ENCODE measurements around the gene TPSB2.

Gene TPSB2

GRCh38 chr16:1181404-1182315 lies 48.3 kb downstream of the TPSB2 start:
- peak; percentile 56 for DNase-seq

DNA sequence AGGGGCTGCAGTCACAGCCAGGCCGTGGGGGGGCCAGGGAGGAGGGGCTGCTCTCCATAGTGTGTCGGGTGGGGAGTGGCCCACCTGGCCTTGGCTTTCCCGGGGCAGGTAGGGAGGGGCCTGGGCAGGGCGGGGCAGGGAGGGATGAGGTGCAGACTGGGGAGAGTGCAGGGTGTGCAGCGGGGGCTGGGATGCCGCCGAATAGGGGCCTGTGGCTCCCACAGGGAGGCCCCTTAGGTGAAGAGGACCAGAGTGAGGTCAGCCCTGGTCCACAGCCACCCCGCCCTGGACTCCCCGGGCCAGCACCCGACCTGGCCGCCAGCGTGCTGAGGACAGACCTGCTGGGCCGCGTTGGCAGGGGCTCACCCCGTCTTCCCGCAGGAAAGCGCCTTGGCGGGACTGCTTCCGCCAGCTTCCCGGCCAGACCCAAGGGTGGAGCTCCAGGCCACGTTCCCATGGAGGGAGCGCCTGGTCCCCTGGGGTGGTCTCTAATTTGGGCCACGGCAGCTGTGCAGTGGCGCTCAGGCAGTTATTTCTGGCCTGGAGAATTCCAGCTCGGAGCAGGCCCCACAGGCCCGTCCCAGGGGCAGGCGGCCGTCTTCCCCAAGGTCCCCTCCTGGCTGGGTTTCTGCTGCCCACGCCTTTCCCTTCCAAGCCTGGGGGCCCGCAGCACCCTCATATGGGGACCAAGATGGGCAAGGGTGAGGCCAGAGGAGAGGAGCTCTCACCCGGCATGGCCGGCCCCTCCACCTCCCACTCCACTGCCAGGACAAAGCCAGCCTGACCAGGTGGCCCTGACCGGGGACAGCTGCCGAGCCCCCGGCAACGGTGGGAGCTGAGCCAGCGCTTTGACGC lies 49.2 kb downstream of the TPSB2 start:
- DNase-seq, result peak; percentile 45

Data from NCI-H69 (cell line).